Colonic mucosa (tissue), 4 donors: ENCODE data around the gene CRMP1. TPM values are rescaled to one million over a fixed set of nuclear protein-coding genes. Genes with fewer than 3 reads are reported as not detected.

Experiments used
- DNase-seq: peaks from one replicate; pipeline ENCODE4 v3.0.0-alpha.2; 2020
- H3K27ac ChIP-seq: fragments of 200-600 bp; one replicate; pipeline ENCODE4 v1.8.0; 2021
- H3K27me3 ChIP-seq: fragments of 200-600 bp; one replicate; pipeline ENCODE4 v1.8.0; 2021
- H3K36me3 ChIP-seq: fragments of 200-600 bp; one replicate; pipeline ENCODE4 v1.8.0; 2021
- H3K4me1 ChIP-seq: fragments of 200-600 bp; one replicate; pipeline ENCODE4 v1.8.0; 2021; ENCODE audit warnings: mild to moderate bottlenecking
- H3K4me3 ChIP-seq: fragments of 200-600 bp; one replicate; pipeline ENCODE4 v1.8.0; 2021
- H3K9ac ChIP-seq, 2 donors: one replicate each; pipeline ENCODE4 v1.7.0; 2013; ENCODE audit warnings: control low read depth in 2 of 2, low read depth in 2 of 2, low read length in 2 of 2
- H3K9me3 ChIP-seq: fragments of 200-600 bp; one replicate; pipeline ENCODE4 v1.8.0; 2021
- intact Hi-C: fragments of 100-400 bp; cut with DNase I; formaldehyde crosslinking; loops from one replicate; pipeline ENCODE4 v1.14.1; 2022
- total RNA-seq, 2 donors: library from RNA; stranded (reverse); fragmentation: NEBNext Ultra II Directional in 1 of 2; extraction: Animal tissue kit (Norgen Biotek cat#: 25700) in 1 of 2; gene quantifications; one replicate each; pipeline ENCODE4 v1.2.1, GENCODE V29; 2021
- TF ChIP-seq, protein P1 (sequence below): fragments of 200-600 bp; IDR thresholded peaks from one replicate; pipeline ENCODE4 v1.8.0; 2022; ENCODE audit warnings: antibody characterized with exemption, mild to moderate bottlenecking
- donor health status: healthy.
- donor health status: DM: no; HTN: no; CAD: no.
- donor health status: DM: no; HTN: no; CAD: no.

The CRMP1 gene
- total RNA-seq, 2 donors from 2014 or later: 0.49 to 1.2 TPM

DNA sequence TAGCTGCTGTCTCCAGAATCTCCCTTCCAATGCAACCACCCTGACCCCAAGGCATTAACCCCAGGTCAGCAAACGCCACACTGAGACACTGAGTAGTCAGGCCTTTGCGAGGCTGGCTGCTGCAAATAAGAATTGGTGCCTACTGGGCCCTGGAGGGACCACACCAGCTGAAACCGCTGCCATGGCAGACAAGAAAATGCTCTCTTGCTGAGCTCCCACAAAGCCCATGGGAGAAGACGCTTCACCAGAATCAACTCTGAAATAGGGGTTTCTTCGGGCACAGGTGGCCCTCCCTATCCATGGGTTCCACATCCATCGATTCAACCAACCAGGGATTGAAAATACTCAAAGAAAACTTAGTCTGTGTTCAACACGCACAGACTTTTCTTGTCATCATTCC, 26.7 kb upstream of the CRMP1 start:
- no peak for DNase-seq
- intact Hi-C loops: no loop called here
- H3K9ac ChIP-seq: no peak overlapping the region
- TF ChIP-seq, protein P1, sequence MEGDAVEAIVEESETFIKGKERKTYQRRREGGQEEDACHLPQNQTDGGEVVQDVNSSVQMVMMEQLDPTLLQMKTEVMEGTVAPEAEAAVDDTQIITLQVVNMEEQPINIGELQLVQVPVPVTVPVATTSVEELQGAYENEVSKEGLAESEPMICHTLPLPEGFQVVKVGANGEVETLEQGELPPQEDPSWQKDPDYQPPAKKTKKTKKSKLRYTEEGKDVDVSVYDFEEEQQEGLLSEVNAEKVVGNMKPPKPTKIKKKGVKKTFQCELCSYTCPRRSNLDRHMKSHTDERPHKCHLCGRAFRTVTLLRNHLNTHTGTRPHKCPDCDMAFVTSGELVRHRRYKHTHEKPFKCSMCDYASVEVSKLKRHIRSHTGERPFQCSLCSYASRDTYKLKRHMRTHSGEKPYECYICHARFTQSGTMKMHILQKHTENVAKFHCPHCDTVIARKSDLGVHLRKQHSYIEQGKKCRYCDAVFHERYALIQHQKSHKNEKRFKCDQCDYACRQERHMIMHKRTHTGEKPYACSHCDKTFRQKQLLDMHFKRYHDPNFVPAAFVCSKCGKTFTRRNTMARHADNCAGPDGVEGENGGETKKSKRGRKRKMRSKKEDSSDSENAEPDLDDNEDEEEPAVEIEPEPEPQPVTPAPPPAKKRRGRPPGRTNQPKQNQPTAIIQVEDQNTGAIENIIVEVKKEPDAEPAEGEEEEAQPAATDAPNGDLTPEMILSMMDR: no peak
- H3K4me3 ChIP-seq: no peak overlapping the region
- H3K4me1 ChIP-seq: no peaks in the 10 kb centered on the region
- no peaks in the 10 kb centered on the region for H3K36me3 ChIP-seq
- H3K9me3 ChIP-seq: no peaks in the 10 kb centered on the region
- no peaks in the 10 kb centered on the region for H3K27me3 ChIP-seq
- no peak overlapping the region for H3K27ac ChIP-seq

DNA sequence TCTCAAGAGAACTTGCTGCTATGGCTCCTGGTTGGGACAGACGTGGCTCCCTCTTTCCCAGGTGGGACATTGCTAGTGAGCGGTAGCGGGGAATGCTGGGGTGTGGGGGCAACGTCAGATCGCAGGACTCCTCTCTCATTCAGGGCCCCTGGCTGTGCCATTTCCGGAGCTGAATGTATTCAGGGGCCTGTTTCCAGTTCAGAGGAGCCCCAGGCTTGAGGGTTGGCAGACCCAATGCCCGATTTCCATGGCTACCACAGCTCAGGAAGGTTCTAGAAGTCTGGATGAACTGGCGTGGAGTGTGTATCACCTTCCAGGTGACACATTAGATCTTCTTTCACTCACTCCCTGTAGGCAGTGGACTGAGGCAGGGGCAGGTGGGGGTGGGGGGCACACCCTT, 26.2 kb upstream of the CRMP1 start:
- no peak for DNase-seq
- H3K9ac ChIP-seq: no peak overlapping the region
- no peaks in the 10 kb centered on the region for H3K4me1 ChIP-seq
- H3K4me3 ChIP-seq: no peak overlapping the region
- H3K27me3 ChIP-seq: no peaks in the 10 kb centered on the region
- no peak overlapping the region for H3K27ac ChIP-seq
- intact Hi-C loops: no loop called here
- H3K9me3 ChIP-seq: no peaks in the 10 kb centered on the region
- TF ChIP-seq, protein P1: no peak
- no peaks in the 10 kb centered on the region for H3K36me3 ChIP-seq

DNA sequence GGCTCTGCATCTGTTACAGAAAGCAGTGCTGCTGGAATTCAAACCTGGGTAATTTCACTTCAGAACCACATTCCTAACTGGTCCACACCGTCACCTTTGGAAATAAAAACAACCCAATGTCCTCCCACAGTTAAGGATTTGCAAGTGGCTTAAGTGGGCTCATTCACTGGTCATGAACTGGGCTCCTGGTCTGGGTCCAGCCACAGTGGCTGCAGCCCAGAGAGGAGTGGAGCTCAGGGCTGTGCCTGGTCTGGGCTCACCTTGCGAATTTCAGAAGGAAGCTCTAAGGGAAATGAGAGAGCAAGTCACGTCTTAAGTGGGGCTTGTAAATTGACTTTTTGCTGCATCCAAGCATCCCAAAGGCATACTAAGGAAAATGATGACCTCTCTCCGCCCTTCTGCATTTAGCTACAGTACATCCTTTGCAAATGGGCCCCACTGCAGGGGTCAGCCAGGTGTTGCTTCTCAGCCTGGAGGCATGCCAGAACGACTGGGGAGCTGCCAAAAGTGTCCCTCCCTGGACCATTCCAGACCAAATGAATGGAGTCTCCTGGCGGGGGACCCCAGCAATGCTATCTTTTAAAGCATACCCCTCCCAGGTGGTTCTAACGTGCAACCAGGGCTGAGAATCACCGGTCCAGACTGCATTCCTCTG, 25.6 kb upstream of the CRMP1 start:
- Histone ChIP-seq H3K9ac (no peak overlapping the region), H3K4me1 (no peaks in the 10 kb centered on the region), H3K9me3 (no peaks in the 10 kb centered on the region), H3K27me3 (no peaks in the 10 kb centered on the region), H3K4me3 (no peak overlapping the region), H3K27ac (no peak overlapping the region), H3K36me3 (no peaks in the 10 kb centered on the region)
- intact Hi-C loops: no loop called here
- no peak for DNase-seq
- TF ChIP-seq, protein P1: no peak

DNA sequence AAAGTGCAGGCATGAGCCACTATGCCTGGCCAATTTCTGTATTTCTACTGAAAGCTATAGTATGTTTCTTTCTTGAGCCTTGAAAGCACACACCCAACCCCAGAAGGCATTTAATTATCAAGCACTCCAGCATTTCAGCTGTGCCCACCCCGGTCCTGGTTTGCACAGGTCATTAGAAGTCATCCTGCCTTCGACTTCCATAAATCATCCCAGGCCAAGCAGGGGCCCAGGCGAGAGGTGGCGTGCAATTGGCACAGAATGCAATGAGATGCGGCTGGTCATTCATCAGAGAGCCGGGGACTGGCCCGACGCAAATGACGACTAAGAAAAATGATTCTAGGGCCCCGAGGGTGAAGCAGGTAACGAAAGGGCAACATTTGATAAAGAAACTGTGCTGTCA, 24.8 kb upstream of the CRMP1 start:
- Histone ChIP-seq H3K9me3 (no peaks in the 10 kb centered on the region), H3K27ac (no peak overlapping the region), H3K4me1 (no peaks in the 10 kb centered on the region), H3K4me3 (no peak overlapping the region), H3K9ac (no peak overlapping the region), H3K27me3 (no peaks in the 10 kb centered on the region), H3K36me3 (no peaks in the 10 kb centered on the region)
- intact Hi-C loops: no loop called here
- no peak for DNase-seq
- TF ChIP-seq, protein P1: no peak

DNA sequence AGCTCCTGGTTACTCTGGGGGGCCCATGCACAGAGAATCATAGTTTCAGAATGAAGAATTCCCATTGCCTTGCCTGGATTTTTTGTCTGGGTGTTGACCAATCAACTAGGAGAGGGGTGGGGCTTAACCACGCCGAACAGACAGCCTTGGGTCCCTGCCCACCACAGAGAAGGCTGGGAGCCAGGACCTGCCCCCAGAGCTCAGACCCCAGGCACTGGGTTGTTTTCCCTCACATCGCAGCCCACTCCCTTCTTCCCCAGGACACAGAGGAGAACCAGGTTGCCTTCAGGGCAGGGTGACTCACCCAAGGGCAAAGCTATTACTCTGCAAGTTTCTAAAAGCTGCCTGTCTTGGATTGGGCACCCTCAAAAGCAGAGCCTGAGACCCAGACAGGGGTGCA, 23.3 kb upstream of the CRMP1 start:
- intact Hi-C loops: no loop called here
- Histone ChIP-seq H3K9me3 (no peaks in the 10 kb centered on the region), H3K36me3 (no peaks in the 10 kb centered on the region), H3K27me3 (no peaks in the 10 kb centered on the region), H3K9ac (no peak overlapping the region), H3K4me3 (no peak overlapping the region), H3K4me1 (no peaks in the 10 kb centered on the region), H3K27ac (no peak overlapping the region)
- no peak for DNase-seq
- TF ChIP-seq, protein P1: no peak
